ENCODE data around the gene FRMD4A. TPM values are rescaled to one million over a fixed set of nuclear protein-coding genes. Genes with fewer than 3 reads are reported as not detected.

FRMD4A gene
- total RNA-seq, 2 donors from 2014 or later, result 8.6 to 10.2 TPM

DNA sequence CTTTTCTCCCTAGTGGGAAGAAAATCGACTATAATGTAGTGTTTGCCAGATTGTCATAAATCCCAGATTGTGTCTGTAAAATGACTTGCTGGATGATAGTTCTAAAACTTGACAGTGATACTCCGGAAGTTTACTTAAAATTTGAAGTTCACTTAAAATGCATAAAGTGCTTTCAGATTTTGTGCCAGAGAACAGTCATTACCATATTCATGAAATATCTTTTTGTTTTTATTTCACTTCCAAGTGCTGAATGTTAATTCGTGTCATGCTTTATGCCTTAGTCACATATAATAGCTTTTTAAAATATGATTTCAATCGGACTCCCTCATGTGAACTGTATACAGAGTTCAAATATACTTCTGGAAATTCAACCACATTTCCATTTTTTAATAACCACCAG, 713.6 kb downstream of the FRMD4A start:
- intact Hi-C loops (cut with DNase I), result no loop called here
- H3K27ac ChIP-seq, result no peak overlapping the region
- DNase-seq, result no peak
- no peak overlapping the region for H3K4me3 ChIP-seq
- no peaks in the 10 kb centered on the region for H3K9me3 ChIP-seq
- H3K36me3 ChIP-seq, result no peaks in the 10 kb centered on the region
- H3K9ac ChIP-seq (ENCODE audit: low read depth in 2 of 2, low read length in 2 of 2), result no peak overlapping the region
- no peaks in the 10 kb centered on the region for H3K27me3 ChIP-seq
- H3K4me1 ChIP-seq, result no peaks in the 10 kb centered on the region
- TF ChIP-seq, protein P1, sequence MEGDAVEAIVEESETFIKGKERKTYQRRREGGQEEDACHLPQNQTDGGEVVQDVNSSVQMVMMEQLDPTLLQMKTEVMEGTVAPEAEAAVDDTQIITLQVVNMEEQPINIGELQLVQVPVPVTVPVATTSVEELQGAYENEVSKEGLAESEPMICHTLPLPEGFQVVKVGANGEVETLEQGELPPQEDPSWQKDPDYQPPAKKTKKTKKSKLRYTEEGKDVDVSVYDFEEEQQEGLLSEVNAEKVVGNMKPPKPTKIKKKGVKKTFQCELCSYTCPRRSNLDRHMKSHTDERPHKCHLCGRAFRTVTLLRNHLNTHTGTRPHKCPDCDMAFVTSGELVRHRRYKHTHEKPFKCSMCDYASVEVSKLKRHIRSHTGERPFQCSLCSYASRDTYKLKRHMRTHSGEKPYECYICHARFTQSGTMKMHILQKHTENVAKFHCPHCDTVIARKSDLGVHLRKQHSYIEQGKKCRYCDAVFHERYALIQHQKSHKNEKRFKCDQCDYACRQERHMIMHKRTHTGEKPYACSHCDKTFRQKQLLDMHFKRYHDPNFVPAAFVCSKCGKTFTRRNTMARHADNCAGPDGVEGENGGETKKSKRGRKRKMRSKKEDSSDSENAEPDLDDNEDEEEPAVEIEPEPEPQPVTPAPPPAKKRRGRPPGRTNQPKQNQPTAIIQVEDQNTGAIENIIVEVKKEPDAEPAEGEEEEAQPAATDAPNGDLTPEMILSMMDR (IDR thresholded peaks at IDR 0.05), result no peak

- no peaks in the 10 kb centered on the region for H3K27me3 ChIP-seq
- H3K4me1 ChIP-seq, result no peaks in the 10 kb centered on the region
- TF ChIP-seq, protein P1 (IDR thresholded peaks at IDR 0.05), result no peak
- no peak overlapping the region for H3K27ac ChIP-seq
- H3K36me3 ChIP-seq, result no peaks in the 10 kb centered on the region
- no peak overlapping the region for H3K9ac ChIP-seq (ENCODE audit: low read depth in 2 of 2, low read length in 2 of 2)
- intact Hi-C loops (cut with DNase I), result no loop called here
- H3K9me3 ChIP-seq, result no peaks in the 10 kb centered on the region
- no peak for DNase-seq
- H3K4me3 ChIP-seq, result no peak overlapping the region
Observed at GRCh38 chr10:13615650-13616300, 714.9 kb downstream of the FRMD4A start.

- no peaks in the 10 kb centered on the region for H3K27me3 ChIP-seq
- no peak overlapping the region for H3K27ac ChIP-seq
- intact Hi-C loops (cut with DNase I), result no loop called here
- H3K9ac ChIP-seq (ENCODE audit: low read depth in 2 of 2, low read length in 2 of 2), result no peak overlapping the region
- TF ChIP-seq, protein P1 (IDR thresholded peaks at IDR 0.05), result no peak
- H3K36me3 ChIP-seq, result no peaks in the 10 kb centered on the region
- H3K4me1 ChIP-seq, result no peaks in the 10 kb centered on the region
- no peak overlapping the region for H3K4me3 ChIP-seq
- H3K9me3 ChIP-seq, result no peaks in the 10 kb centered on the region
- DNase-seq, result no peak
Observed at GRCh38 chr10:13614530-13615332, 716.0 kb downstream of the FRMD4A start.

GRCh38 chr10:13613519-13613918, 717.2 kb downstream of the FRMD4A start:
- no peaks in the 10 kb centered on the region for H3K36me3 ChIP-seq
- no peaks in the 10 kb centered on the region for H3K9me3 ChIP-seq
- DNase-seq, result no peak
- no peak overlapping the region for H3K9ac ChIP-seq (ENCODE audit: low read depth in 2 of 2, low read length in 2 of 2)
- H3K27ac ChIP-seq, result no peak overlapping the region
- no peak overlapping the region for H3K4me3 ChIP-seq
- no peaks in the 10 kb centered on the region for H3K27me3 ChIP-seq
- intact Hi-C loops (cut with DNase I), result no loop called here
- TF ChIP-seq, protein P1 (IDR thresholded peaks at IDR 0.05), result no peak
- H3K4me1 ChIP-seq, result no peaks in the 10 kb centered on the region

DNA sequence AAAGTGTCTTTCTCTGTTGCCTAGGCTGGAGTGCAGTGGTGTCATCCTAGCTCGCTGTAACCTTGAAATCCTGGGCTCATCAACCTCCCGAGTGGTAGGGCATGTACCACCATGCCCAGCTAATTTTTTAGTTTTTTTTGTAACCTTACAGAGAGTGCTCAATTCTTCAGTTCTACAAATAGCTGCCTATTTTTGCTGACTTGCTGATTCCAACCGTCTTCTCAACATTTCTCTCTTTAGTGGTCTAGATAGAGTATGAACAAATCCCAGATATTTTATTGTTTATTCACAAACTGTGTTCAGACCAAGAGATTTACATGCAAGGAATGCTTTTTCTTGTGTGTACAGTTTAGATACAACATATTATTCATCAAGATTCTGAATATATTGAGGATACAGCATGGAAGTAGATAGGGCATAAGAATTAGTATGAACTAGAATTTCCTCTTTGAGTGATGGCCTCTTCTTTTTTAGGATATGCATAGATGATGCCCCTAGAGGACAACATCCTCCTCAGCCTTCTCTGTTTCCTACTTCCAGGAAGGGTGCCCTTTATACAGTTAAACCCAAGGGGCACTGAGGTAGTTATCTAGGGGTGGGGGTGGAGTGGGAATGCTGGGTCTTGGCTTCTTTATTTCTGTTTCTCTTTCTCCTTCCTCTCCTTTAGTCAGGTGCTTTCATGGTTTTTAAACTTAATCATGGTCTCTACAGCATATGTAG, 717.9 kb downstream of the FRMD4A start:
- H3K9me3 ChIP-seq, result no peaks in the 10 kb centered on the region
- H3K9ac ChIP-seq (ENCODE audit: low read depth in 2 of 2, low read length in 2 of 2), result no peak overlapping the region
- no peak overlapping the region for H3K27ac ChIP-seq
- intact Hi-C loops (cut with DNase I), result no loop called here
- H3K4me3 ChIP-seq, result no peak overlapping the region
- H3K27me3 ChIP-seq, result no peaks in the 10 kb centered on the region
- no peaks in the 10 kb centered on the region for H3K4me1 ChIP-seq
- H3K36me3 ChIP-seq, result no peaks in the 10 kb centered on the region
- no peak for DNase-seq
- TF ChIP-seq, protein P1 (IDR thresholded peaks at IDR 0.05), result no peak
